ENCODE results near the gene UBLCP1. TPM values are rescaled to one million over a fixed set of nuclear protein-coding genes. Genes with fewer than 3 reads are reported as not detected.
"Not testable (repeated sequence)": the region's sequence is repeated elsewhere in the genome, so short reads cannot be mapped to it uniquely, and the experiment has no call there.

The UBLCP1 gene
- total RNA-seq, 2 donors from 2014 or later: 40.2 to 42.0 TPM

- Mint-ChIP-seq H3K27ac (peak overlapping the region; percentile 16), H3K4me1 (ENCODE audit: low read depth) (peaks cover 30% of the 10 kb centered on the region), H3K4me3 (peak overlapping the region in 1 of 2 donors; percentile 8)
- H3K27me3 Mint-ChIP-seq (ENCODE audit: low read depth); ATAC-seq (replicated peaks in 1 of 2); H3K36me3 Mint-ChIP-seq (ENCODE audit: insufficient read depth in 2 of 2); H3K9me3 Mint-ChIP-seq; DNase-seq: not testable (repeated sequence)
Observed at GRCh38 chr5:159260212-159260611, 2.9 kb upstream of the UBLCP1 start.

GRCh38 chr5:159262472-159262858 lies 625 bp upstream of the UBLCP1 start:
- H3K27me3 Mint-ChIP-seq (ENCODE audit: low read depth): no peaks in the 10 kb centered on the region
- peaks cover 36% of the 10 kb centered on the region for H3K4me1 Mint-ChIP-seq (ENCODE audit: low read depth)
- H3K27ac Mint-ChIP-seq: peak overlapping the region; percentile 91
- H3K36me3 Mint-ChIP-seq (ENCODE audit: insufficient read depth in 2 of 2): peaks cover 9 to 20% of the 10 kb centered on the region in 2 donors
- peaks cover 4 to 5% of the 10 kb centered on the region in 2 donors for H3K9me3 Mint-ChIP-seq
- ATAC-seq (replicated peaks in 1 of 2) (peak; percentile 47 to 60), DNase-seq (no peak)
- peak overlapping the region; percentile 96 to 98 for H3K4me3 Mint-ChIP-seq

GRCh38 chr5:159263569-159263905 lies 447 bp downstream of the UBLCP1 start:
- DNase-seq (no peak), ATAC-seq (replicated peaks in 1 of 2) (peak; percentile 3 to 14)
- Mint-ChIP-seq H3K4me3 (peak overlapping the region; percentile 96 to 98), H3K9me3 (peaks cover 4 to 8% of the 10 kb centered on the region in 2 donors), H3K27me3 (ENCODE audit: low read depth) (no peaks in the 10 kb centered on the region), H3K4me1 (ENCODE audit: low read depth) (peaks cover 44% of the 10 kb centered on the region), H3K36me3 (ENCODE audit: insufficient read depth in 2 of 2) (peaks cover 13 to 27% of the 10 kb centered on the region in 2 donors), H3K27ac (peak overlapping the region; percentile 91)

GRCh38 chr5:159266764-159267163 lies 3.7 kb downstream of the UBLCP1 start:
- H3K27ac Mint-ChIP-seq; H3K4me3 Mint-ChIP-seq; H3K27me3 Mint-ChIP-seq (ENCODE audit: low read depth); H3K9me3 Mint-ChIP-seq; ATAC-seq (replicated peaks in 1 of 2); DNase-seq: not testable (repeated sequence)
- H3K36me3 Mint-ChIP-seq (ENCODE audit: insufficient read depth in 2 of 2): peaks cover 13 to 36% of the 10 kb centered on the region in 2 donors
- peaks cover 55% of the 10 kb centered on the region for H3K4me1 Mint-ChIP-seq (ENCODE audit: low read depth)

GRCh38 chr5:159269723-159270122 lies 6.6 kb downstream of the UBLCP1 start:
- H3K4me3 Mint-ChIP-seq: peak overlapping the region in 1 of 2 donors; percentile 67
- H3K9me3 Mint-ChIP-seq: peaks cover 3 to 8% of the 10 kb centered on the region in 2 donors
- peak overlapping the region; percentile 19 for H3K27ac Mint-ChIP-seq
- peaks cover 35% of the 10 kb centered on the region for H3K4me1 Mint-ChIP-seq (ENCODE audit: low read depth)
- peaks cover 10 to 34% of the 10 kb centered on the region in 2 donors for H3K36me3 Mint-ChIP-seq (ENCODE audit: insufficient read depth in 2 of 2)
- no peaks in the 10 kb centered on the region for H3K27me3 Mint-ChIP-seq (ENCODE audit: low read depth)
- ATAC-seq (replicated peaks in 1 of 2) (no peak), DNase-seq (no peak)

GRCh38 chr5:159273923-159274322 lies 10.8 kb downstream of the UBLCP1 start:
- ATAC-seq (replicated peaks in 1 of 2): no peak
- Mint-ChIP-seq H3K4me3 (no peak overlapping the region), H3K9me3 (no peaks in the 10 kb centered on the region), H3K27ac (no peak overlapping the region), H3K4me1 (ENCODE audit: low read depth) (peaks cover 21% of the 10 kb centered on the region), H3K36me3 (ENCODE audit: insufficient read depth in 2 of 2) (peaks cover 2 to 24% of the 10 kb centered on the region in 2 donors), H3K27me3 (ENCODE audit: low read depth) (no peaks in the 10 kb centered on the region)
- DNase-seq: no peak

GRCh38 chr5:159274676-159275075 lies 11.6 kb downstream of the UBLCP1 start:
- DNase-seq (no peak), ATAC-seq (replicated peaks in 1 of 2) (no peak)
- Mint-ChIP-seq H3K27ac (peak overlapping the region; percentile 57), H3K27me3 (ENCODE audit: low read depth) (no peaks in the 10 kb centered on the region), H3K4me3 (peak overlapping the region in 1 of 2 donors; percentile 32), H3K36me3 (ENCODE audit: insufficient read depth in 2 of 2) (peaks cover 2 to 25% of the 10 kb centered on the region in 2 donors), H3K4me1 (ENCODE audit: low read depth) (peaks cover 14% of the 10 kb centered on the region), H3K9me3 (no peaks in the 10 kb centered on the region)

- Mint-ChIP-seq H3K4me1 (ENCODE audit: low read depth) (no peaks in the 10 kb centered on the region), H3K27ac (no peak overlapping the region), H3K36me3 (ENCODE audit: insufficient read depth in 2 of 2) (peaks cover under 1 to 2% of the 10 kb centered on the region in 2 donors), H3K4me3 (no peak overlapping the region), H3K27me3 (ENCODE audit: low read depth) (no peaks in the 10 kb centered on the region), H3K9me3 (no peaks in the 10 kb centered on the region)
- ATAC-seq (replicated peaks in 1 of 2) (peak in 1 of 2 donors; percentile 33), DNase-seq (peak in 1 of 2 donors; percentile 7)
Observed at GRCh38 chr5:159286420-159287035, 23.4 kb downstream of the UBLCP1 start.

- Mint-ChIP-seq H3K4me1 (ENCODE audit: low read depth) (no peaks in the 10 kb centered on the region), H3K9me3 (no peaks in the 10 kb centered on the region), H3K27me3 (ENCODE audit: low read depth) (no peaks in the 10 kb centered on the region), H3K27ac (no peak overlapping the region), H3K36me3 (ENCODE audit: insufficient read depth in 2 of 2) (peaks cover 1 to 2% of the 10 kb centered on the region in 2 donors), H3K4me3 (no peak overlapping the region)
- DNase-seq (no peak), ATAC-seq (replicated peaks in 1 of 2) (no peak)
Observed at GRCh38 chr5:159290741-159291140, 27.7 kb downstream of the UBLCP1 start.

GRCh38 chr5:159294921-159295320 lies 31.8 kb downstream of the UBLCP1 start:
- H3K9me3 Mint-ChIP-seq: peaks cover 5 to 7% of the 10 kb centered on the region in 2 donors
- ATAC-seq (replicated peaks in 1 of 2) (no peak), DNase-seq (no peak)
- H3K36me3 Mint-ChIP-seq (ENCODE audit: insufficient read depth in 2 of 2): peaks cover 6 to 8% of the 10 kb centered on the region in 2 donors
- H3K4me1 Mint-ChIP-seq (ENCODE audit: low read depth): no peaks in the 10 kb centered on the region
- H3K27me3 Mint-ChIP-seq (ENCODE audit: low read depth): no peaks in the 10 kb centered on the region
- H3K4me3 Mint-ChIP-seq: no peak overlapping the region
- H3K27ac Mint-ChIP-seq: no peak overlapping the region

- not testable (repeated sequence) for H3K4me1 Mint-ChIP-seq (ENCODE audit: low read depth); ATAC-seq (replicated peaks in 1 of 2); H3K27ac Mint-ChIP-seq; DNase-seq; H3K4me3 Mint-ChIP-seq; H3K27me3 Mint-ChIP-seq (ENCODE audit: low read depth)
- Mint-ChIP-seq H3K9me3 (peaks cover 11 to 14% of the 10 kb centered on the region in 2 donors), H3K36me3 (ENCODE audit: insufficient read depth in 2 of 2) (peaks cover 8 to 16% of the 10 kb centered on the region in 2 donors)
Observed at GRCh38 chr5:159297300-159297699, 34.2 kb downstream of the UBLCP1 start.

- Mint-ChIP-seq H3K4me1 (ENCODE audit: low read depth) (no peaks in the 10 kb centered on the region), H3K27me3 (ENCODE audit: low read depth) (no peaks in the 10 kb centered on the region), H3K4me3 (no peak overlapping the region), H3K27ac (no peak overlapping the region), H3K9me3 (peaks cover 14 to 18% of the 10 kb centered on the region in 2 donors), H3K36me3 (ENCODE audit: insufficient read depth in 2 of 2) (peaks cover 14 to 19% of the 10 kb centered on the region in 2 donors)
- no peak for DNase-seq
- no peak for ATAC-seq (replicated peaks in 1 of 2)
Observed at GRCh38 chr5:159301466-159301865, 38.4 kb downstream of the UBLCP1 start.

GRCh38 chr5:159301929-159302860 lies 39.1 kb downstream of the UBLCP1 start:
- ATAC-seq (replicated peaks in 1 of 2); H3K4me1 Mint-ChIP-seq (ENCODE audit: low read depth); H3K27ac Mint-ChIP-seq; H3K4me3 Mint-ChIP-seq; DNase-seq; H3K27me3 Mint-ChIP-seq (ENCODE audit: low read depth): not testable (repeated sequence)
- Mint-ChIP-seq H3K36me3 (ENCODE audit: insufficient read depth in 2 of 2) (peaks cover 14 to 15% of the 10 kb centered on the region in 2 donors), H3K9me3 (peaks cover 14 to 16% of the 10 kb centered on the region in 2 donors)

Data from activated T-cell treated with anti-CD3 and anti-CD28 coated beads, Interleukin-2, amount 50 U/mL, for 72 hours (primary cell).